Cardiac muscle cell (in vitro differentiated cells and primary cell): ENCODE data around the gene CEP20. TPM values are rescaled to one million over a fixed set of nuclear protein-coding genes. Genes with fewer than 3 reads are reported as not detected.

ENCODE experiments used
- DNase-seq, 2 donors: peaks; one replicate each; pipeline versions ENCODE4 v3.0.0 to v3.0.0-alpha.2; 2010 to 2017; ENCODE audit warnings: low read depth in 1 of 2, low spot score in 1 of 2
- H3K27ac ChIP-seq: fragments of 200-600 bp; sonication (generic); 2 replicates; pipeline ENCODE4 v1.5.1; 2016
- H3K27me3 ChIP-seq: fragments of 200-600 bp; sonication (generic); 2 replicates; pipeline ENCODE4 v1.6.0; 2016; ENCODE audit warnings: control low read depth
- H3K36me3 ChIP-seq: fragments of 200-600 bp; sonication (generic); 2 replicates; pipeline ENCODE4 v1.5.1; 2016; ENCODE audit warnings: control low read depth
- H3K4me1 ChIP-seq: fragments of 200-600 bp; sonication (generic); 2 replicates; pipeline ENCODE4 v1.8.1; 2017; ENCODE audit warnings: low read depth, mild to moderate bottlenecking, mixed run types
- H3K4me3 ChIP-seq: fragments of 200-600 bp; sonication (generic); 2 replicates; pipeline ENCODE4 v1.5.1; 2016; ENCODE audit warnings: mild to moderate bottlenecking
- H3K9me3 ChIP-seq: fragments of 200-600 bp; sonication (generic); 2 replicates; pipeline ENCODE4 v1.5.1; 2017; ENCODE audit warnings: low read depth, mild to moderate bottlenecking, control low read depth
- polyA plus RNA-seq: library from polyadenylated mRNA; unstranded; fragments of >200 nt; fragmentation: Nextera tagmentation; extraction: Ambion mirVana; gene quantifications from 2 replicates; pipeline ENCODE4 v1.2.1, GENCODE V29; 2016
- total RNA-seq: library from RNA; depleted of rRNA; stranded (reverse); fragments of >200 nt; gene quantifications from 2 replicates; pipeline ENCODE4 v1.2.3, GENCODE V29; 2016
- TF ChIP-seq, protein P1 (sequence below): IDR thresholded peaks from 2 replicates; pipeline ENCODE4 v1.5.1; 2012; ENCODE audit warnings: low read depth, mild to moderate bottlenecking, low read length

The CEP20 gene
- total and polyA plus RNA-seq, 2 experiments from 2014 or later, result 14.8 to 21.4 TPM

DNA sequence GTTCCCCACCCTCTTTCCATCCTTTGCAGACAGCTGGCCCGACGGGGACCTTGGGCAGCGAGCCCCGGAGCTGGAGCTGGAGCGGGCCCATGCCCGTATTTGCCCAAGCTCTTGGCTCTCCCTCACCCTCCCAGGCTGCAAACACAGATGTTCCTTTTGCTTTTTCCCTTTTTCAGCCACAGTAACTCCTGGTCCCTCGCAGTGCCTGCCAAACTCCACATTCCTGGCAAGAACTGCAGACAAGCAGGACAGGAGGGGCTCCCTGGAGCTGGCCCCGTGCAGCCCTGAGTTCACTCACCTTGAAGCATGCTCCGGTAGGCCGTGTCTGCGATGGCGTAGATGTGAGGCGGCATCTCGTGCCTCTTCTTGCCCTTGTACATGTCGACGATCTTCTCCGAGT, 65.4 kb downstream of the CEP20 start:
- H3K36me3 ChIP-seq, result no peaks in the 10 kb centered on the region
- H3K9me3 ChIP-seq, result no peaks in the 10 kb centered on the region
- no peak overlapping the region for H3K27ac ChIP-seq
- peaks cover 83% of the 10 kb centered on the region for H3K27me3 ChIP-seq
- DNase-seq, result no peak
- H3K4me1 ChIP-seq, result no peaks in the 10 kb centered on the region
- TF ChIP-seq, protein P1, sequence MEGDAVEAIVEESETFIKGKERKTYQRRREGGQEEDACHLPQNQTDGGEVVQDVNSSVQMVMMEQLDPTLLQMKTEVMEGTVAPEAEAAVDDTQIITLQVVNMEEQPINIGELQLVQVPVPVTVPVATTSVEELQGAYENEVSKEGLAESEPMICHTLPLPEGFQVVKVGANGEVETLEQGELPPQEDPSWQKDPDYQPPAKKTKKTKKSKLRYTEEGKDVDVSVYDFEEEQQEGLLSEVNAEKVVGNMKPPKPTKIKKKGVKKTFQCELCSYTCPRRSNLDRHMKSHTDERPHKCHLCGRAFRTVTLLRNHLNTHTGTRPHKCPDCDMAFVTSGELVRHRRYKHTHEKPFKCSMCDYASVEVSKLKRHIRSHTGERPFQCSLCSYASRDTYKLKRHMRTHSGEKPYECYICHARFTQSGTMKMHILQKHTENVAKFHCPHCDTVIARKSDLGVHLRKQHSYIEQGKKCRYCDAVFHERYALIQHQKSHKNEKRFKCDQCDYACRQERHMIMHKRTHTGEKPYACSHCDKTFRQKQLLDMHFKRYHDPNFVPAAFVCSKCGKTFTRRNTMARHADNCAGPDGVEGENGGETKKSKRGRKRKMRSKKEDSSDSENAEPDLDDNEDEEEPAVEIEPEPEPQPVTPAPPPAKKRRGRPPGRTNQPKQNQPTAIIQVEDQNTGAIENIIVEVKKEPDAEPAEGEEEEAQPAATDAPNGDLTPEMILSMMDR, result no peak
- H3K4me3 ChIP-seq, result no peak overlapping the region

DNA sequence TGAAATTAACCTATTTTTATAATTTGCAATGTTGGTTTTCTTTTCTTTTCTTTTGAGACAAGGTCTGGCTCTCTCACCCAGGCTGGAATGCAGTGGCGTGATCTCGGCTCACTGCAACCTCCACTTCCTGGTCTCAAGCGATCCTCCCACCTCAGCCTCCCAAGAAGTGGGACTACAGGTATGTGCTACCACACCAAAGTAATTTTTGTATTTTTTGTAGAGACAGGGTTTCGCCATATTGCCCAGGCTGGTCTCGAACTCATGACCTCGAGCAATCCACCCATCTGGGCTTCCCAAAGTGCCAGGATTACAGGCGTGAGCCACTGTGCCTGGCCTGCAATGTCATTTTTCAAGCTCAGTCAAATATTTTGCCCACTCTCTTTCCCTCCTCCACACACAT, 67.6 kb downstream of the CEP20 start:
- Histone ChIP-seq H3K4me1 (no peaks in the 10 kb centered on the region), H3K27me3 (peaks cover 83% of the 10 kb centered on the region), H3K36me3 (no peaks in the 10 kb centered on the region), H3K9me3 (peaks cover under 1% of the 10 kb centered on the region), H3K4me3 (no peak overlapping the region), H3K27ac (no peak overlapping the region)
- DNase-seq, result no peak
- TF ChIP-seq, protein P1, result no peak

DNA sequence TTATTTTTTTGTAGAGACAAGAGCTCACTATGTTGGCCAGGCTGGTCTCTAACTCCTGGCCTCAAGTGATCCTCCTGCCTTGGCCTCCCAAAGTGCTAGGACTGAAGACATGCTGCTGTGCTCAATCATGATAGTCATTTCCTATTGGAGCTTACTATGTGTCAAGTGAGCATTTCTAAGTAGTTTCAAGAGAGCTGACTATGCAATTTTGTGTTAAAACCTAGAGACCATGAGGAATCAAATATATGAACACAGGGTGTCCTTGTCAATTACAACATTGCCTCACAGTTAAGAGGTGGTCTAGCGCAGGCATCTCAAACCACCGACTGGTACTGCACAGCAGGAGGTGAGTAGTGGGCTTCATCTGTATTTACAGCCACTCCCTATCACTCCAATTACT, 69.4 kb downstream of the CEP20 start:
- H3K4me1 ChIP-seq, result no peaks in the 10 kb centered on the region
- no peak for DNase-seq
- no peak overlapping the region for H3K4me3 ChIP-seq
- H3K27ac ChIP-seq, result no peak overlapping the region
- TF ChIP-seq, protein P1, result no peak
- no peaks in the 10 kb centered on the region for H3K36me3 ChIP-seq
- H3K27me3 ChIP-seq, result peaks cover 80% of the 10 kb centered on the region
- peaks cover 2% of the 10 kb centered on the region for H3K9me3 ChIP-seq

DNA sequence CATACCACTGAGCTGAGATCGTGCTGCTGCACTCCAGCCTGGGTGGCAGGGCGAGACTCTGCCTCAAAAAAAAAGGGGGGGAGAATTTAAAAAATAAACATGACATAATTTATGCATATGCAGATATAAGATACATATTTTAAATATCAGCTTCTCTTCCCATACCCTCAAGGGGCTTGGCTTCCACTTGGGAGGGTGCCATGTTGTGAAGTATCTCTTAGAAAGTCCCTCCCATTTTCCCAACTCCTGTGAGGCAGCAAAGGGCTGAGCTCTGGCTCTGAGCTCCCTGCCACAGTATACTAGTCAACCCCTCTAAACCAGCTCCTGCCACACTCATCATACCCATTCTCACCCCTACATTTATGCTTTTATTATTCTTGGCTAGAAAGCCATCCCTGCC, 71.0 kb downstream of the CEP20 start:
- H3K27me3 ChIP-seq, result peaks cover 75% of the 10 kb centered on the region
- DNase-seq, result no peak
- peaks cover 2% of the 10 kb centered on the region for H3K9me3 ChIP-seq
- H3K36me3 ChIP-seq, result no peaks in the 10 kb centered on the region
- H3K27ac ChIP-seq, result no peak overlapping the region
- H3K4me1 ChIP-seq, result no peaks in the 10 kb centered on the region
- TF ChIP-seq, protein P1, result no peak
- H3K4me3 ChIP-seq, result no peak overlapping the region

DNA sequence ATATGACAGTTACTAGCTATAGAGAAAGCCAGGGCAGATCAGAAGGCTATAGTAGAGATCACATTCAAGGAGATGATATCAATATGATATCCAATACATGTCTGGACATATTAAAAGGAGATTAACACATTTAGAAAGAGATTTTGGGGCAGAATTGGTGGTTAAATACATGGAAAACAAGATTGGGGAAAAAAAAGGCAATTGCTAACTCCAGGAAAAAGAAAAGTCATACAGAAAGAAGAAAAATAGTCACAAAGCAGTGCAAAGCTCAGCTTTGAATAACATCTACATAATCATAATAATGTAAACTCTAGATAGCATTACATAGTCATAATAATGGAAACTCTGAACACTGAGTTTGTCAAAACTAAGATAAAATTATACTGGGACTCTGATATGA, 72.2 kb downstream of the CEP20 start:
- H3K4me1 ChIP-seq, result no peaks in the 10 kb centered on the region
- peaks cover 66% of the 10 kb centered on the region for H3K27me3 ChIP-seq
- H3K36me3 ChIP-seq, result no peaks in the 10 kb centered on the region
- no peak for DNase-seq
- TF ChIP-seq, protein P1, result no peak
- no peak overlapping the region for H3K4me3 ChIP-seq
- peaks cover 2% of the 10 kb centered on the region for H3K9me3 ChIP-seq
- H3K27ac ChIP-seq, result no peak overlapping the region

Other genes with a start within 250 kb of the CEP20 start
- 10.3 and 14.1 TPM in 2 replicates for gene MARF1, start 245.4 kb downstream of the CEP20 start, total RNA-seq
- 6.6 and 8.8 TPM in 2 replicates for gene MARF1, start 245.4 kb downstream of the CEP20 start, polyA plus RNA-seq
- gene NDE1, start 238.4 kb downstream of the CEP20 start, total RNA-seq, result 10.7 and 41.0 TPM in 2 replicates
- 7.1 and 33.4 TPM in 2 replicates for gene NDE1, start 238.4 kb downstream of the CEP20 start, polyA plus RNA-seq
- 2.0 and 16.3 TPM in 2 replicates for gene MYH11, start 31.6 kb downstream of the CEP20 start, total RNA-seq
- 3.3 and 12.2 TPM in 2 replicates for gene MYH11, start 31.6 kb downstream of the CEP20 start, polyA plus RNA-seq
- 17.7 and 31.0 TPM in 2 replicates for gene ABCC1, start 61.0 kb upstream of the CEP20 start, total RNA-seq
- 14.2 and 14.5 TPM in 2 replicates for gene ABCC1, start 61.0 kb upstream of the CEP20 start, polyA plus RNA-seq